ENCODE results near the gene GVQW3. TPM values are rescaled to one million over a fixed set of nuclear protein-coding genes. Genes with fewer than 3 reads are reported as not detected.

GVQW3 gene
- polyA plus RNA-seq, 2 of the 4 experiments (the other 2 are of a cell fraction) = 3.6 to 3.8 TPM

GRCh38 chr11:76371170-76371569 lies 10.0 kb upstream of the GVQW3 start:
- peak overlapping the region in 1 of 2 experiments; percentile 27; a peak in 1 of 6 replicates for H3K27ac ChIP-seq
- ATAC-seq = peak; percentile 88 to 90
- peak overlapping the region; percentile 53 for H3K4me2 ChIP-seq
- 9% methylated on average over 3 of the region's 3 CpGs for WGBS (ENCODE audit: missing lambda C conversion rate)
- DNase-seq (ENCODE audit: low read depth in 1 of 2, low spot score in 1 of 2) = peak; percentile 41 to 61
- FAIRE-seq = no peak
- H3K9me3 ChIP-seq = no peaks in the 10 kb centered on the region
- POLR2A ChIA-PET = no interaction called here
- TF ChIP-seq JUN (IDR thresholded peaks at IDR 0.05) (no peak), FOSL2 (IDR thresholded peaks at IDR 0.05) (no peak), FOSL2 (CRISPR knock-in tag; IDR thresholded peaks at IDR 0.05) (peak; percentile 79)
- H3K4me3 ChIP-seq = no peak overlapping the region
- peaks cover 23% of the 10 kb centered on the region for H3K4me1 ChIP-seq
- CTCF ChIA-PET = no interaction called here

GRCh38 chr11:76376746-76377558 lies 4.2 kb upstream of the GVQW3 start:
- Histone ChIP-seq H3K4me1 (peaks cover 21% of the 10 kb centered on the region), H3K27ac (no peak overlapping the region), H3K4me2 (no peak overlapping the region), H3K4me3 (no peak overlapping the region), H3K9me3 (no peaks in the 10 kb centered on the region)
- ATAC-seq (no peak), FAIRE-seq (no peak), DNase-seq (ENCODE audit: low read depth in 1 of 2, low spot score in 1 of 2) (no peak)
- TF ChIP-seq EP300 (IDR thresholded peaks at IDR 0.05) (no peak), FOSL2 (IDR thresholded peaks at IDR 0.05) (no peak), FOSL2 (CRISPR knock-in tag; IDR thresholded peaks at IDR 0.05) (no peak), CBX8 (IDR thresholded peaks at IDR 0.05) (no peak), TFCP2L1 (CRISPR knock-in tag; IDR thresholded peaks at IDR 0.05) (no peak), ZSCAN20 (CRISPR knock-in tag; IDR thresholded peaks at IDR 0.05) (no peak), PHF8 (IDR thresholded peaks at IDR 0.05; ENCODE audit: borderline replicate concordance, low read depth) (no peak), HMGXB4 (CRISPR knock-in tag; IDR thresholded peaks at IDR 0.05; ENCODE audit: borderline replicate concordance) (no peak)
- POLR2A ChIA-PET = no interaction called here
- 88% methylated on average over 7 of the region's 7 CpGs for WGBS (ENCODE audit: missing lambda C conversion rate)
- CTCF ChIA-PET = no interaction called here

GRCh38 chr11:76379807-76380158 lies 1.3 kb upstream of the GVQW3 start:
- ATAC-seq (no peak), FAIRE-seq (no peak), DNase-seq (ENCODE audit: low read depth in 1 of 2, low spot score in 1 of 2) (no peak)
- H3K27ac ChIP-seq = peak overlapping the region; percentile 87 to 98
- peak overlapping the region; percentile 97 for H3K4me2 ChIP-seq
- H3K4me1 ChIP-seq = peaks cover 29% of the 10 kb centered on the region
- TF ChIP-seq JUN (IDR thresholded peaks at IDR 0.05) (no peak), ATOH8 (CRISPR knock-in tag; IDR thresholded peaks at IDR 0.05; ENCODE audit: low read depth) (no peak), FOSL2 (IDR thresholded peaks at IDR 0.05) (no peak), FOSL2 (CRISPR knock-in tag; IDR thresholded peaks at IDR 0.05) (no peak), ZFP36 (IDR thresholded peaks at IDR 0.05; ENCODE audit: borderline replicate concordance, partially characterized antibody) (no peak), BHLHE40 (IDR thresholded peaks at IDR 0.05; ENCODE audit: low read depth, low read length) (no peak), NPAS2 (CRISPR knock-in tag; IDR thresholded peaks at IDR 0.05; ENCODE audit: borderline replicate concordance) (no peak), CHD4 (IDR thresholded peaks at IDR 0.05; ENCODE audit: borderline replicate concordance) (no peak)
- CTCF ChIA-PET = no interaction called here
- 31% methylated on average over 6 of the region's 6 CpGs for WGBS (ENCODE audit: missing lambda C conversion rate)
- peak overlapping the region; percentile 99 for H3K4me3 ChIP-seq
- H3K9me3 ChIP-seq = no peaks in the 10 kb centered on the region
- POLR2A ChIA-PET = no interaction called here

GRCh38 chr11:76380159-76380976 lies 755 bp upstream of the GVQW3 start:
- WGBS (ENCODE audit: missing lambda C conversion rate) = 4% methylated on average over 22 of the region's 85 CpGs
- ChIA-PET POLR2A (no interaction called here), CTCF (interaction anchor here (1.1 kb wide), 1 partner anchor 9 kb away, joined by 4 read pairs; no protein-coding TSS in a partner anchor)
- ATAC-seq = peak; percentile 27 to 40; a peak in 5 of 6 replicates
- peak overlapping the region; percentile 97 for H3K4me2 ChIP-seq
- no peak for FAIRE-seq
- DNase-seq (ENCODE audit: low read depth in 1 of 2, low spot score in 1 of 2) = peak; percentile 13 to 23
- peaks cover 25% of the 10 kb centered on the region for H3K4me1 ChIP-seq
- H3K9me3 ChIP-seq = no peaks in the 10 kb centered on the region
- H3K4me3 ChIP-seq = peak overlapping the region; percentile 99
- peak overlapping the region; percentile 87 to 98 for H3K27ac ChIP-seq
- TF ChIP-seq KDM5A (IDR thresholded peaks at IDR 0.05) (no peak), CTCF (IDR thresholded peaks at IDR 0.05) (no peak), USF2 (IDR thresholded peaks at IDR 0.05) (no peak), SREBF2 (IDR thresholded peaks at IDR 0.05) (no peak), ZFP36 (IDR thresholded peaks at IDR 0.05; ENCODE audit: borderline replicate concordance, partially characterized antibody) (peak; percentile 79), SMC3 (IDR thresholded peaks at IDR 0.05) (no peak), PHF8 (IDR thresholded peaks at IDR 0.05; ENCODE audit: borderline replicate concordance, low read depth) (peak; percentile 51; the same call in 1 of the 2 replicates), HES2 (IDR thresholded peaks at IDR 0.05) (no peak), NR3C1 (IDR thresholded peaks at IDR 0.05) (no peak), MYC (IDR thresholded peaks at IDR 0.05; ENCODE audit: borderline replicate concordance, low read length) (0 out of 2 replicates have a peak, but pooled peaks have one; percentile 28)
